HG02884 (cell line): ENCODE measurements around the gene FAS.

ENCODE experiments used
- ATAC-seq: cut with Tn5 transposase; IDR thresholded peaks from one replicate; pipeline ENCODE4 v1.9.1; 2021; ENCODE audit warnings: mild to moderate bottlenecking, moderate library complexity; ENCODE audit not compliant: unreplicated experiment

Gene FAS

DNA sequence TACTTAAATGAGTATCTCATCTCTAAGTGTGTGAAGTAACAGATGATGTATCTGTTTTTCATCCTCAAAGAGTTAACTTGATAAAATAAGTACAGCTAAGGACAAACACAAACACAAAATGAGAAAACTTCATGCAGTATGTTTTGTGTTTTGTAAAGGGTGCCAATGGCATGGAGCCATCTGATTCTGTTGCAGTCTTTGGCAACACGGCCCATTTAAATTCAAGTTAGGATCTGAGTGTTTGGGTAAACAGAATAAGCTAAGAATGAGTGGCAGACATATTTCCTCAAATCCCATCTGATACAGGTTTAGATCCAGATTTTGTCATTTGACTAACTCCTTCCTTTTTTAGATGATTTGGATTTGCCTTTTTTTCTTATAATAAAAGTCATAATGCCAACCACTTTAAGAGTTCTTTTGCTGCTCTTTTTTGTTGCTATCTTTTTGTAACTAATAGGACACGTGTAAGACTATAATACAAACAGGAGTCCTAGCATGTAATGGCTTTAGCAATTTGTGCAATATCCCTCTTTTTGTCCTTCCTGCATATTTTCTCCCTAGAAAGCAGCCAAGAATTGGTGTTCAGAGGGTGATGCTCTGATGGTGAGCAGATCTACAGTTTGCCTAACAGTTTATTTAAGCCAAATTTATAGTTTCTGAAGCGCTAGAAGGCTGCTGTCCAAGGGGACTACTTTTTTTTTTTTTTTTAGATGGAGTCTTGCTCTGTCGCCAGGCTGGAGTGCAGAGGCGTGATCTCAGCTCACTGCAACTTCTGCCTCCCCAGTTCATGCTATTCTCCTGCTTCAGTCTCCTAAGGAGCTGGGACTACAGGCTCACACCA is 19.2 kb upstream of the FAS start:
- no peak for ATAC-seq

DNA sequence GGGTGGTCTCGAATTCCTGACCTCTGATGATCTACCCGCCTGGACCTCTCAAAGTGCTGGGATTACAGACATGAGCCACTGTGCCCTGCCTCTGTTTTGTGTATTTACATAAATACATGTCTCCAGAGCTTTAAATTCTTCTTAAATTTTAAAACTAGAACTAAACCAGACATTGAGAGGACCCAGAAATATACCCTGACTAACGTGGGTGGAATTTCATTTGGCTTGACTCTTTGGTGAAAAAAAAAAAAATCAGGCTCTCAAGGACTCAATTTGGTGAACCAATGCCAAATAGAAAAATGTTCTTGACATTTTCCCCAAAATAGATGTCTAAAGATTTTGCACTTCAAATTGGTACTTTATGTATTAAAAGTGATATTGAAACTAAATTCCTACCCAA is 16.6 kb upstream of the FAS start:
- no peak for ATAC-seq

- ATAC-seq = no peak
These were observed 15.9 kb upstream of the FAS start for GRCh38 chr10:88974446-88975376.

DNA sequence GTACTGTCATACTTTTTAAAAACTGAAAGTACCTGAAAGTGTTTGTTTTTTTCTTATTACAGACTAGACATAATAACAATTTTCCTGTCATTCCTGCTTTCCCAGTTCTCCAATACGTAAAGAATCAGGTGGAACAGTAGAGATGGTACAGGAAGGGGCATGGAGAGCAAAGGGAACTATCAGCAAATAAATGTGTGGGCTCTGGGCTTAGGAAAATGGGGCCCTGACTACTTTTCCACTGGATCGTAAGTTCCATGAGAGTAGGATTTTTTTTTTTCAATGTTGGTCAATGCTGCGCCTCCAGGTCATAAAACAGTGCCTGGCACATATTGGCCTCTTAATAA is 15.2 kb upstream of the FAS start:
- no peak for ATAC-seq

DNA sequence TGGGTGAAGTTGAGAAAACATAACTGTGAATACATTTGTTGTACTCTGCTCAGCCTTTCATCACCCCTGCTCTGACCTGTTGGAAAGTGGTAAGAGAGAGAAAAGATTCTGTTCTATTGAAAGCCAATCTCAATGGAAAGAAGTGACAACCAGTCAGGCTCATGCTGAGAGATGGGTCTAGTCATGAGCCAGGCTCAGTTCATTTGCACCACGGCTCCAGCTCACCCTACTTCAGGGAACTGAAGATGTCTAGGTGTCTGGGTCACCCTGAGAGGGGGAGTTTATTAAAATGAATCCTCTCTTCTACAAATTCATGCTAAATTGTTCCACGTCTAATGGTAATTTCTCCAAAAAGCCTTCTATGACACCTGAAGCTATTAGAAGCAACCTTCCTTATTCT is 12.1 kb upstream of the FAS start:
- ATAC-seq = no peak

DNA sequence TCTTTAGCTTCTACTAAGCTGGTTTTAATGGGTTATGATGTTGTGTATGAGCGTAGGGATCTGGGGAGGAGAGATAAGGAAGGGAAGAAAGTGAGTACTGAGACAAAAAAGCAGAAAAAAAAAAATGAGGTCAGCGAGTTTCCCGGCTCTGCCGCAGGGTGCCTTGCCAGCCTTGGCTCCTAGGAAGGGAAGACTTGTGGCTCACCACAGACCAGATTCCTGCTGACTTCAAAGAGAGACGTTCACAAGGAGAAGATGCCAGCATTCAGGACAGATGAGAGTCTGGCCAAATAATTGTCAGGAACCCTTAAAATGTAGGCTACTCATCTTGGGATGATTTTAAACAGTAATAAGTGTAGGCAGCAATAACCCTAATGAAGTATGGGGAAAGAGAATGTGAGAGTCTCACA is 11.4 kb upstream of the FAS start:
- no peak for ATAC-seq

GRCh38 chr10:88979603-88980002 is 11.0 kb upstream of the FAS start:
- no peak for ATAC-seq

- no peak for ATAC-seq
These were observed 10.4 kb upstream of the FAS start for GRCh38 chr10:88980247-88980646.

DNA sequence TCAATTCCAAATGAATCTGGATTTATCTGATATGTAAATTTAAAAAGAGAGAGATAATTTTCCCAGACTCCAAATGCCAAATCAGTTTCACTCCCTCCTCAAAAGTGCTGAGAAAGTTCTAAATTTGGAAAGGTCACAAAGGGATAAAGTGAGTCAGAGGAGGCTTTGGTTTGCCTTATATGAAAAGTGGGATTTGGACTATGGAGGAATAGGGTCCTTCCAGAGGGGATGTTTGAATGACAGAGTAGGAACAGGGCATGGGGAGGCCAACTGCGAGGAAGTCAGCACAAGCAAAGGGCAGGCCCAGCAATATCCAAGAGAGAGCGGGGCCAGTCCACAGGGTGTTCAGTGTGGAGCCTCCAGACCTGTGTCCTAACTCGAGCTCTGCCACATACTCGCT is 9.8 kb upstream of the FAS start:
- ATAC-seq = no peak

- ATAC-seq = no peak
These were observed 9.2 kb upstream of the FAS start for GRCh38 chr10:88981435-88981834.

GRCh38 chr10:88982366-88982765 is 8.2 kb upstream of the FAS start:
- no peak for ATAC-seq

DNA sequence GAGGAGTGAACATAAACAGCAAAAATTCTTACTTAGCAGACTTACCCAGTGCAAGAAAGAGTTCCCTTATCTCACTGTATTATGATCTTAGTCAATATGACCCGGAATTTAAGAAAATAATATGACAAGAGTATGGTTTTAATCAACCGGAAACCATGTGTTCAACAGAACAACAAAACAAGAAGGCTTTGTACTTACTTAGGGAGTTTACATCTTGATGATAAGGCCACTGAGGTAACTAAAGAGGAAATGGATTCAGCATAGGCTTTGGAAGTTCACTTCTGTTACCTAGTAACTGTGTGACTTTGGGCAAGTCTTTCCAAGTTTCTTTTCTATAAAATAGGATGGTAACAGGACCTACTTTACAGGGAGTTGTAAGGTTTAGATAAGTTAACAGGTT is 7.4 kb upstream of the FAS start:
- ATAC-seq = no peak

- no peak for ATAC-seq
These were observed 6.7 kb upstream of the FAS start for GRCh38 chr10:88983939-88984338.

- ATAC-seq = no peak
These were observed 6.1 kb upstream of the FAS start for GRCh38 chr10:88984525-88984924.

- no peak for ATAC-seq
These were observed 3.9 kb upstream of the FAS start for GRCh38 chr10:88986549-88987242.

DNA sequence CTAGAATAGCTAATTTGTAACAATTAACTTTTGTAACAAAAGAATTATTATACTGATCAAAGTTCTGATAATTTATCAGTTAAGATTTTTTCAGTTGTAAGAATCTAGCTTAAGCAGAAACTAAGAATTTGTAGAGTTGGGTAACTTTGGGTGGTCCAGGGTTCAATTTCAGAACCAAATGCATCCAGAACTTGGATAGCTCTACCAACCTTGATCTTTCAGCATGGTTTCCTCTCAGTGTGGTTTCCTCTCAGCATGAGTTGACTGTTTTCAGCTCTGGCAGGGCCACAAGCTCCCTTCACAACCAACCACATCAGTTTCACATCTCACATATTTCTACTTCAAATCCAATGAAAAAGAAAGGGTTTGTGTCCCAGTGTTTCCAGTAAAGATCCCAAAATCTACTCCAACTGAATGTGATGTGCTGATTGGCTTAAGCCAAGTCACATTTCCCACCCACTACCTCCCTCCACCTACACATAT is 3.3 kb upstream of the FAS start:
- no peak for ATAC-seq

DNA sequence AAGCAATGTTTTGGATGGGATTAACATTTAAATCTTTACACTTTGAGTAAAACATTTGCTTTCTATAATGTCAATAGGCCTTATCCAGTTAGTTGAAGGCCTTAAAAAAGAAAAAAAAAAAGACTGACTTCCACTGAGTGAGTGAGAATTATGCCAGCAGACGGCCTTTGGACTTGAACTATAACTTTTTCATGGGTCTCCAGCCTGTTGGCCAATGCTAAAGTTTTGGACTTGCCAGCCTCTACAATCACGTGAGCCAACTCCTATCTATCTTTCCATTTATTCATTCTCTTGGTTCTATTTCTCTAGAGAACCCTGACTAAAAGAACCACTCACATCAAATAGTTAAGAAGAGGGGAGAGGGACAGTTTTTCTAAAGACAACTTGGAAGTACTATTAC is 2.8 kb upstream of the FAS start:
- no peak for ATAC-seq

DNA sequence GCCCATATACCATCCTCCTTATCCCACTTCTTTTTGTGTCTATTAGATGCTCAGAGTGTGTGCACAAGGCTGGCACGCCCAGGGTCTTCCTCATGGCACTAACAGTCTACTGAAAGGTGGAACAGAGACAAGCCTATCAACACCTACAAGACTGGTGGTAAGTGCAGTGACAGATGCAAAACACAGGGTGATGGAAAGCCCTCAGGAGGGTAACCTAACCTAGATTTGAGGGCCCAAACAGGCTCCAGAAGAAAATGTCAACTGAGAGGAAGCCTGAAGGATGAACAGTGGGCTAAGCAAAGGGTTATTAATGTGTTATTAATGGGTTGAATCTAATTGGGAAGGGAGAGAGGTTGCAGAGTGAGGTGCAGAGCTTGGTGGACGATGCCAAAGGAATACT is 1.2 kb upstream of the FAS start:
- no peak for ATAC-seq

DNA sequence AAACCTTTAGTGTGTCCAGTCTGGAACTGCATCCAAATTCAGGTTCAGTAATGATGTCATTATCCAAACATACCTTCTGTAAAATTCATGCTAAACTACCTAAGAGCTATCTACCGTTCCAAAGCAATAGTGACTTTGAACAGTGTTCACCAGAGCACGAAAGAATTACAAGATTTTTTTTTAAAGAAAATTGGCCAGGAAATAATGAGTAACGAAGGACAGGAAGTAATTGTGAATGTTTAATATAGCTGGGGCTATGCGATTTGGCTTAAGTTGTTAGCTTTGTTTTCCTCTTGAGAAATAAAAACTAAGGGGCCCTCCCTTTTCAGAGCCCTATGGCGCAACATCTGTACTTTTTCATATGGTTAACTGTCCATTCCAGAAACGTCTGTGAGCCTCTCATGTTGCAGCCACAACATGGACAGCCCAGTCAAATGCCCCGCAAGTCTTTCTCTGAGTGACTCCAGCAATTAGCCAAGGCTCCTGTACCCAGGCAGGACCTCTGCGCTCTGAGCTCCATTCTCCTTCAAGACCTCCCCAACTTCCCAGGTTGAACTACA is 694 bp upstream of the FAS start:
- no peak for ATAC-seq

DNA sequence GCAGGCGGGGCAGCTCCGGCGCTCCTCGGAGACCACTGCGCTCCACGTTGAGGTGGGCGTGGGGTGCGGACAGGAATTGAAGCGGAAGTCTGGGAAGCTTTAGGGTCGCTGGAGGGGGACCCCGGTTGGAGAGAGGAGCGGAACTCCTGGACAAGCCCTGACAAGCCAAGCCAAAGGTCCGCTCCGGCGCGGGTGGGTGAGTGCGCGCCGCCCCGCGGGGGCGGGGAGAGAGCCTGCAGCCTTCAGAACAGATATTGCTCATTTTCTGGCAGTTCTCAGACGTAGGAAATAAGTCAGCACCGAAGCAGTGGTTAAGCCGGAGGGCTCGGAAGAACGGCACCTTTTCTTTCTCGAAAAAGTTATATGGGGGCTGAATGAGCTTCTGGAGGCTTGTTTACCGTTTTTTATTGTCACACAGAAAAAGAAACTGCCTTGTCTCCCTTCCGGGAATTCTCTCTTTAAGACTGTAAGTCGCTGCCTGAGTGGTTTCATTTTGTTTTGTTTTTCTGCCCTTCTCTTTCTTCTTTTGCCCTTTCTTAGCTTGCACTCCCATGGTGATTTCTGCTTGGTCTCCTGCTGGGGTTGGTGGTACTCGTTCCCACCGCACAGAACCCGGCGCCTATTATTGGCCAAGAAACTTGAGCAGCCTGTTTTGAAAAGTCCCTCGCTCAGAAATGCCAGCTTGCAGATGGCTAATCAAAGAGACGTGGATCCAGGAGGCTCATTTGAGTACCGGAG is 732 bp downstream of the FAS start:
- peak; percentile 39 for ATAC-seq
